HG03045 (cell line): Measurements from ENCODE around the gene OPRL1.
"Not testable (repeated sequence)": the region's sequence is repeated elsewhere in the genome, so short reads cannot be mapped to it uniquely, and the experiment has no call there.

ENCODE experiments used
- ATAC-seq: cut with Tn5 transposase; IDR thresholded peaks from one replicate; pipeline ENCODE4 v1.9.1; 2021; ENCODE audit warnings: mild to moderate bottlenecking, moderate library complexity; ENCODE audit not compliant: unreplicated experiment

The OPRL1 gene

GRCh38 chr20:64114356-64114971, 34.6 kb downstream of the OPRL1 start:
- no peak for ATAC-seq

- no peak for ATAC-seq
These were observed 35.5 kb downstream of the OPRL1 start for GRCh38 chr20:64115171-64115911.

- no peak for ATAC-seq
These were observed 36.1 kb downstream of the OPRL1 start for GRCh38 chr20:64116016-64116415.

- no peak for ATAC-seq
These were observed 36.9 kb downstream of the OPRL1 start for GRCh38 chr20:64116541-64117431.

DNA sequence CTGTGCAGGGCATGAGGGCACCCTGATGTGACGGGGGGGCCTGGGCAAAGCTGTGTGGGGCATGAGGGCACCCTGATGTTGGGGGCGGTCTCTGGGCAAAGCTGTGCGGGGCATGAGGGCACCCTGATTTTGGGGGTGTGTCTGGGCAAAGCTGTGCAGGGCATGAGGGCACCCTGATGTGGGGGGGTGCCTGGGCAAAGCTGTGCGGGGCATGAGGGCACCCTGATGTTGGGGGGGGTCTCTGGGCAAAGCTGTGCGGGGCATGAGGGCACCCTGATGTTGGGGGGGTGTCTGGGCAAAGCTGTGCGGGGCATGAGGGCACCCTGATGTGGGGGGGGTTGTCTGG, 37.5 kb downstream of the OPRL1 start:
- not testable (repeated sequence) for ATAC-seq

DNA sequence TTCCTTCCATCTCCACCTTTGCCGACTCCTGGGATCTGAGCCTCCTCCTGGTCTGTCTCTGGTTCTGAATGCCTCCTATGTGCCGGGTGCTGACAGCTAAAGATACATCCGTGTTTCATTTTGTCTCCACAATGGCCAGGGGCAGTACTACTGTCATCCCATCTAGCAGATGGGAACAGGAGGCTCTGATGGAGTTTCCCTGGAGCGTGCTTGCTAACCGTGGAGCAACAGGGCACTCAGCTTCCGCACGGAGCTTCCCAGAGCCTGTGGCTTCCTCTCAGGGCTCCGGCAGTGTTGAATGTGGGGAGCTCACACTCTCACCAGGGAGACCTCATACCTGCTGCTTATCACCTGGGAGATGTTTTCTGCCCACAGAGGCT, 39.4 kb downstream of the OPRL1 start:
- ATAC-seq, result no peak

DNA sequence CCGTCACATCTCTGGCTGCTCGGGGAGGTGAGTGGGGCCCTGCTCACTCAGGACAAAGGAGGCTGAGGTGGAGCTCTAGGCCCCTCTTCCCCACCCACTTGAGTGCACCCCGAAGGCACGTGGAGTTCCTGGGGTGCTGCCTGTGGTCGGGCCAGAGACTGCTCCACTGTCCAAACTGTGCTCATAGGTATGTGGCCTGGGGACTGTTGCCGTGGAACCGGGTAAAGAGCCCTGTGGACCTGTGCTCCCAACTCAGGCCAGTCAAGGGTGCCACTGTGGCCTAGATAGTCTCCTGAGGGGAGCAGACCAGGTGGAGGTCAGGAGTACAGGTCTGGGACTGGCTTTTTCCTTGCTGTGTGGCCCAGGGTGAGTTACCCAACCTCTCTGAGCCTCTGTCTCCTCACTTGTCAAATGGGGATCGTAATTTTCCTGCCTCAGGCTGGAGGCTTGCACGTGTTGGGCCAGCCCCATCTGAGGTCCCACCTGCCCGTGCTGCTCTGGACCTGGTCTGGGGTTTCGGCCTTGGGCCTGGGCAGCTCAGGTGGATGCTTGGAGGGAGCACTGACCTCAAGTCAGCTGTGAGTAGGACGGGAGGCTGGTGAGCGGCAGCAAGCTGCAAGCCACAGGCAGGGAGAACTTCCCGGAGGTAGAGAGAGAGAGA, 39.9 kb downstream of the OPRL1 start:
- ATAC-seq, result no peak

DNA sequence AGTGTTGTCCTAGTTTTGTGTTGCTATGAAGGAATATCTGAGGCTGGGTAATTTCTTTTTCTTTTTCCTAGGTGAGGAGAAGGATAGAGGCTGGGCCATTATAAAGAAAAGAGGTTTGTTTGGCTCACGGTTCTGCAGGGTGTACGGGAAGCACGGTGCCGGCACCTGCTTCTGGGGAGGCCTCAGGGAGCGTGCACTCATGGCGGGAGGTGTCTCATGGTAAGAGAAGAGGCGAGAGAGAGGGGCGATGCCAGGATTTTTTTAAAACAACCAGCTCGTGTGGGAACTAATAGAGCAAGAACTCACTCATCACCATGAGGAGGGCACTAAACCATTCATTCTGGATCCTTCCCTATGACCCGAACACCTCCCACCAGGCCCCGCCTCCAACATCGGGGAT, 41.7 kb downstream of the OPRL1 start:
- ATAC-seq, result no peak

- not testable (repeated sequence) for ATAC-seq
These were observed 43.0 kb downstream of the OPRL1 start for GRCh38 chr20:64122927-64123326.

DNA sequence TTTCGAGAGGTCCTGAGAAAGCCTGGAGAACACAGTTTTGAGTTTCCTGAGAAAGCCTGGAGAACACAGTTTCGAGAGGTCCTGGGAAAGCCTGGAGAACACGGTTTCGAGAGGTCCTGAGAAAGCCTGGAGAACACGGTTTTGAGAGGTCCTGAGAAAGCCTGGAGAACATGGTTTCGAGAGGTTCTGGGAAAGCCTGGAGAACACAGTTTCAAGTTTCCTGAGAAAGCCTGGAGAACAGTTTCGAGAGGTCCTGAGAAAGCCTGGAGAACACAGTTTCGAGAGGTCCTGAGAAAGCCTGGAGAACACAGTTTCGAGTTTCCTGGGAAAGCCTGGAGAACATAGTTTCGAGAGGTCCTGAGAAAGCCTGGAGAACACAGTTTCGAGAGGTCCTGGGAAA, 43.6 kb downstream of the OPRL1 start:
- not testable (repeated sequence) for ATAC-seq

DNA sequence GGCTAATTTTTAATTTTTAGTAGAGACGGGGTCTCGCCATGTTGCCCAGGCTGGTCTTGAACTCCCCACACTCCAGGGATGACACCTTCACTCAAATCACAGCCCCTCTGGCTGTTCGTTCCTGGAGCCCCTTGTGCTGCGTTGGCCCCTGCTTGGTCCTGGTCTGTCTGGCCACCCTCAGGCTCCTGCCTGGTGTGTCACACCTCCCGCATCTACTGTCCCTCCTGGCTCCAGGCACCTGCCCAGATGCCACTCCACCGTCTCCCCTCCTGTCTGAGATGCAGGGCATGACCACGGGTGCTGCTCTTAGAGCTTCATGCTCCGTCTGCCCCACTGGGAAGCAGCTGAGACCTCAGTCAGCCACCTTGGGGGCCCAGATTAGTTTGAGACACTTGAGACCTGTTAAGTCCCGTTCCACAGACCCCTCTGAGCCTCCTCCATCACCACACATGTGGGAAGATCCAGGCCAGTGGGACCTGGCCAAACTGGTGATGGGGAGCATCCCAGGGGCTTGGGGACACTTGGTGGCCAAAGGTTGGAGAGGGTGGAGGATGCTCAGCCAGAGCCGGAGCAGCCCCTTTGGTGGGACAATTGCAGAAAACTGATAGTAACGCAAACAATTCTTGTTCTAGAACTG, 49.4 kb downstream of the OPRL1 start:
- no peak for ATAC-seq

DNA sequence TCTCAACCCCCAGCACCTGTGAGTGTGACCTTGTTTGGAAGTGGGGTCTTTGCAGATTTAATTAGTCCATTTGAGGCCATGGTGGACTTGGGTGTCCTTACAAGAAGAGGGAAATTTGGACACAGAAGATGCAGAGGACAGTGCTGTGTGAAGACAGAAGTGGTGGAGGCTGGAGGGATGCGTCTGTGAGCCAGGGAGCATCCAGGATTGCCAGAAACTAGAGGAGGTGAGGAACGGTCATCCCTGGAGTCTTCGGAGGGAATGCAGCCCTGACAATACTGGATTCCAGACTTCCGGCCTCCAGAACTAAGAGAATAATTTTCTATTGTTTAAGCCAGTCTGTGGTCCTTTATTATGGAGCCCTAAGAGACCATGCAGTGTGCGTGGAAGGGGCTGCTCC, 50.4 kb downstream of the OPRL1 start:
- ATAC-seq, result no peak

DNA sequence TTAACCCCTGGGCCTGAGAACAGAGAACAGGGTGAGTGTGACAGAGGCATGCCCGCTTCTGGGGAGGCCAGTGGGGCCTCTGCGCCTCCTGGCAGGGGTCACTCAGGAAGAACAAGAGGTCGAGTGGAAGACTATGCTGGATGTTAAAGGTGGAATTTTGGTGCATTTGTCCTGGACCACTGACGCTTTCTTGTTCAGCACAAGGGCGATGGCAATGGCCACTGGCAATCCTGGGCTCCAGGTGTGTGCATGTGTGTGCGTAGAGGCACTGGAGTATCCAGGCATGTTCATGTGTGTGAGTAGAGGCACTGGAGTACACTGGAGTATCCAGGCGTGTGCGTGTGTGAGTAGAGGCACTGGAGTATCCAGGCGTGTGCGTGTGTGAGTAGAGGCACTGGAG, 51.0 kb downstream of the OPRL1 start:
- ATAC-seq, result no peak

GRCh38 chr20:64131406-64131805, 51.5 kb downstream of the OPRL1 start:
- no peak for ATAC-seq

DNA sequence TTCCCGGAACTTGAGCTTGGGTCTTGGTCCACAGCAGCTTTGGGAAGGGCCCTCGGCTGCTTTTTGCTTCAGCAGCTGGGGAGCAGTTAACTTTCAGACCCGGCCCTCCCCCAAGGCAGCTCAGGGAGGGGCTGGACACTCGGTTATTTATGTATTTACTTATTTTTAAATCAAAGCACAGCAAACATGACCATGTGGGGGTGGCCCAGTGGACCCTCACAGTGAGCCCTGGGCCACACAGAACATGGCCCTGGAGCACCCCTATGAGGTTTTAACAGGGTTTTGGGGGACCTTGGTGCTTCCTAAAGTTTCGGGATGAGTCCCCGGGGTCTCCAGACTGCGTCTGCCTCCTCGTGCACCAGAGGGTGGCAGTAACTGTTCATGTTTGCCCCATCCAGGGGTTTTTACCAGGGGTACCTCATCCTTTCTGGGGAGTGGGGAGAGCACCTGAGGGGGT, 54.1 kb downstream of the OPRL1 start:
- no peak for ATAC-seq

DNA sequence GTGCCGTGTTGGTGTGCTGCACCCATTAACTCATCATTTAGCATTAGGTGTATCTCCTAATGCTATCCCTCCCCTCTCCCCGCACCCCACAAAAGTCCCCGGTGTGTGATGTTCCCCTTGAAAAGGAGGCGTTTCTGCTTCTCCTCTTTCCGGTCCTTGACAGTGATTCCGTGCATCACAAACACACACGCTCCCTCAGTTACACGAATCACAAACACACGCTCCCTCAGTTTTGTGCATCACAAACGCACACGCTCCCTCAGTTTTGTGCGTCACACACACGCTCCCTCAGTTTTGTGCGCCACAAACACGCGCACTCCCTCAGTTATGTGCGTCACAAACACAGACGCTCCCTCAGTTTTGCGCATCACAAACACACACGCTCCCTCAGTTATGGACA, 54.9 kb downstream of the OPRL1 start:
- ATAC-seq, result not testable (repeated sequence)

GRCh38 chr20:64136004-64136710, 56.3 kb downstream of the OPRL1 start:
- no peak for ATAC-seq

- no peak for ATAC-seq
These were observed 57.7 kb downstream of the OPRL1 start for GRCh38 chr20:64137598-64138031.

- ATAC-seq, result no peak
These were observed 58.5 kb downstream of the OPRL1 start for GRCh38 chr20:64138276-64138815.
